A549 (cell line): ENCODE data around the gene SMIM36. TPM values are rescaled to one million over a fixed set of nuclear protein-coding genes. Genes with fewer than 3 reads are reported as not detected.

ENCODE experiments used
- ATAC-seq, 2 experiments: fragments of 200-7000 bp in 1 of 2; fragments of >200 bp in 1 of 2; cut with Nextera tagmentation in 1 of 2; cut with Tn5 transposase in 1 of 2; 3 replicates each; pipeline versions ENCODE4 v1.8.0 to v1.9.1; 2018 to 2020; ENCODE audit warnings: mild to moderate bottlenecking in 1 of 2, moderate library complexity in 1 of 2
- CTCF ChIA-PET: fragments of 300-600 bp; sonication (Branson Sonifier 250); formaldehyde crosslinking; extraction: SDS; loops from one replicate; lab custom pipeline; 2021; ENCODE audit warnings: antibody characterized with exemption, inconsistent platforms; lab: Yijun Ruan, JAX
- POLR2A ChIA-PET: fragments of 350-600 bp; formaldehyde crosslinking; extraction: SDS; loops from one replicate; lab custom pipeline; 2021; ENCODE audit warnings: antibody characterized with exemption, inconsistent platforms; lab: Yijun Ruan, JAX
- DNase-seq, 2 experiments: peaks; one replicate each; pipeline versions ENCODE4 v3.0.0 to v3.0.0-alpha.2; 2011 to 2016; ENCODE audit warnings: low read depth in 1 of 2, low spot score in 1 of 2
- FAIRE-seq: peaks from 2 replicates; lab custom pipeline; 2011; peaks lifted over from hg19 to GRCh38; lab: Jason Lieb, UNC
- H3K27ac ChIP-seq, 2 experiments: fragments of >200 bp; sonication (Bioruptor Twin); formaldehyde crosslinking; 3 replicates each; pipeline ENCODE4 v1.5.1; 2016 to 2017
- H3K4me1 ChIP-seq: fragments of >200 bp; sonication (Bioruptor Twin); formaldehyde crosslinking; 3 replicates; pipeline ENCODE4 v1.6.1; 2016
- H3K4me2 ChIP-seq: fragments of >200 bp; sonication (Bioruptor Twin); formaldehyde crosslinking; 3 replicates; pipeline ENCODE4 v1.6.1; 2016
- H3K4me3 ChIP-seq: fragments of >200 bp; sonication (Bioruptor Twin); formaldehyde crosslinking; 3 replicates; pipeline ENCODE4 v1.5.1; 2016
- H3K9me3 ChIP-seq: fragments of >200 bp; sonication (Bioruptor Twin); formaldehyde crosslinking; 3 replicates; pipeline ENCODE4 v1.6.1; 2016
- CBX2 ChIP-seq: fragments of 200-600 bp; sonication (generic); IDR thresholded peaks from 2 replicates; pipeline ENCODE4 v1.6.1; 2016; ENCODE audit warnings: low read depth, mild to moderate bottlenecking, borderline replicate concordance
- CBX8 ChIP-seq: fragments of 200-600 bp; sonication (generic); IDR thresholded peaks from 2 replicates; pipeline ENCODE4 v1.6.1; 2016
- CEBPB ChIP-seq, 2 experiments: fragments of >200 bp in 1 of 2; sonication (Bioruptor Twin) in 1 of 2; formaldehyde crosslinking in 1 of 2; IDR thresholded peaks; 2 replicates each; pipeline ENCODE4 v1.6.1; 2012 to 2016
- EHF ChIP-seq: fragments of 250-450 bp; sonication (Bioruptor Pico); IDR thresholded peaks from 2 replicates; pipeline ENCODE4 v1.5.0; 2020; ENCODE audit warnings: mild to moderate bottlenecking
- EHMT2 ChIP-seq: fragments of 200-600 bp; sonication (generic); IDR thresholded peaks from 2 replicates; pipeline ENCODE4 v1.6.1; 2016; ENCODE audit warnings: antibody characterized with exemption, low read depth, mild to moderate bottlenecking, moderate library complexity
- EP300 ChIP-seq, 2 experiments: fragments of >200 bp; sonication (Bioruptor Twin); formaldehyde crosslinking; IDR thresholded peaks; 2 replicates in 1 of 2; 3 replicates in 1 of 2; pipeline ENCODE4 v1.6.1; 2016 to 2017
- FOSB ChIP-seq: fragments of 250-450 bp; sonication (Bioruptor Pico); IDR thresholded peaks from 2 replicates; pipeline ENCODE4 v1.5.0; 2020; ENCODE audit warnings: mild to moderate bottlenecking, moderate library complexity
- FOSL2 ChIP-seq, 2 experiments: fragments of 450-650 bp in 1 of 2; fragments of >200 bp in 1 of 2; sonication (Bioruptor Twin) in 1 of 2; formaldehyde crosslinking; IDR thresholded peaks; 2 replicates each; pipeline versions ENCODE4 v1.5.0 to v1.6.1; 2016 to 2020; ENCODE audit warnings: mild to moderate bottlenecking in 1 of 2, moderate library complexity in 1 of 2
- HOXB13 ChIP-seq: fragments of 250-450 bp; sonication (Bioruptor Pico); IDR thresholded peaks from 2 replicates; pipeline ENCODE4 v1.5.0; 2020; ENCODE audit warnings: low read depth, mild to moderate bottlenecking, moderate library complexity
- HOXB5 ChIP-seq: fragments of 250-450 bp; sonication (Bioruptor Pico); IDR thresholded peaks from 2 replicates; pipeline ENCODE4 v1.5.0; 2020; ENCODE audit warnings: mild to moderate bottlenecking, moderate library complexity
- JUNB ChIP-seq: fragments of >200 bp; sonication (Bioruptor Twin); formaldehyde crosslinking; IDR thresholded peaks from 2 replicates; pipeline ENCODE4 v1.6.1; 2016
- KDM1A ChIP-seq: fragments of 200-600 bp; sonication (generic); IDR thresholded peaks from 2 replicates; pipeline ENCODE4 v1.6.1; 2016; ENCODE audit warnings: low read depth, mild to moderate bottlenecking
- KDM5A ChIP-seq: fragments of 200-600 bp; sonication (generic); IDR thresholded peaks from 2 replicates; pipeline ENCODE4 v1.6.1; 2016; ENCODE audit warnings: antibody characterized with exemption, mild to moderate bottlenecking
- MAFK ChIP-seq: fragments of 450-650 bp; IDR thresholded peaks from 2 replicates; pipeline ENCODE4 v1.6.1; 2014; ENCODE audit not compliant: partially characterized antibody
- MAZ ChIP-seq: fragments of 150-350 bp; IDR thresholded peaks from 2 replicates; pipeline ENCODE4 v1.6.1; 2014; ENCODE audit warnings: antibody characterized with exemption, low read depth, low read length, borderline replicate concordance
- MYC ChIP-seq: IDR thresholded peaks from 2 replicates; pipeline ENCODE4 v1.6.1; 2012; ENCODE audit warnings: mild to moderate bottlenecking, inconsistent platforms, low read length, improper control_type of control experiment, borderline replicate concordance
- NR3C1 ChIP-seq: fragments of >200 bp; sonication (Bioruptor Twin); formaldehyde crosslinking; IDR thresholded peaks from 3 replicates; pipeline ENCODE4 v1.6.1; 2017
- PHF8 ChIP-seq: fragments of 200-600 bp; sonication (generic); IDR thresholded peaks from 2 replicates; pipeline ENCODE4 v1.6.1; 2016; ENCODE audit warnings: low read depth, mild to moderate bottlenecking, antibody characterized with exemption, moderate library complexity, borderline replicate concordance
- POLR2A ChIP-seq: IDR thresholded peaks from 2 replicates; pipeline ENCODE4 v1.6.1; 2012; ENCODE audit warnings: mild to moderate bottlenecking, low read length
- RAD21 ChIP-seq, 2 experiments: fragments of >200 bp in 1 of 2; sonication (Bioruptor Twin) in 1 of 2; formaldehyde crosslinking in 1 of 2; IDR thresholded peaks in 1 of 2; conservative IDR thresholded peaks in 1 of 2; 2 replicates in 1 of 2; 3 replicates in 1 of 2; pipeline ENCODE4 v1.6.1; 2012 to 2018; ENCODE audit warnings: inconsistent platforms in 1 of 2
- RFX5 ChIP-seq: fragments of 450-650 bp; IDR thresholded peaks from 2 replicates; pipeline ENCODE4 v1.7.1; 2014; ENCODE audit warnings: antibody characterized with exemption, mild to moderate bottlenecking, moderate library complexity
- RNF2 ChIP-seq: fragments of 200-600 bp; sonication (generic); IDR thresholded peaks from 2 replicates; pipeline ENCODE4 v1.6.1; 2016; ENCODE audit warnings: low read depth, mild to moderate bottlenecking, antibody characterized with exemption, moderate library complexity, borderline replicate concordance
- SMC3 ChIP-seq: fragments of >200 bp; sonication (Bioruptor Twin); formaldehyde crosslinking; IDR thresholded peaks from 3 replicates; pipeline ENCODE4 v1.6.1; 2018; ENCODE audit warnings: inconsistent platforms
- TFCP2L1 ChIP-seq: fragments of 250-450 bp; sonication (Bioruptor Pico); IDR thresholded peaks from 2 replicates; pipeline ENCODE4 v1.5.0; 2021; ENCODE audit warnings: mild to moderate bottlenecking
- TP53 ChIP-seq: fragments of 250-450 bp; sonication (Bioruptor Pico); IDR thresholded peaks from 2 replicates; pipeline ENCODE4 v1.5.0; 2021; ENCODE audit warnings: mild to moderate bottlenecking, moderate library complexity
- ZNF302 ChIP-seq: fragments of 250-450 bp; sonication (Bioruptor Pico); IDR thresholded peaks from 2 replicates; pipeline ENCODE4 v1.9.0; 2021; ENCODE audit warnings: inconsistent platforms, mild to moderate bottlenecking, moderate library complexity
- WGBS: methylation state at CpG from one replicate; pipeline ENCODE4 v1.1.6; 2017; ENCODE audit errors: missing lambda C conversion rate; 5-methylcytosine and 5-hydroxymethylcytosine counted together
- polyA plus RNA-seq, 4 experiments: library from polyadenylated mRNA; depleted of rRNA in 3 of 4; stranded (reverse); fragments of >200 nt; fragmentation: RNase III in 1 of 4; extraction: RNeasy Plus Mini Kit Qiagen cat#74134 plus additional on column Dnase treatment in 1 of 4; gene quantifications; 2 replicates in 3 of 4; 3 replicates in 1 of 4; pipeline ENCODE4 v1.2.3, GENCODE V29; 2011 to 2017
- TF ChIP-seq, protein P1 (sequence below): fragments of 250-450 bp; sonication (Bioruptor Pico); IDR thresholded peaks from 2 replicates; pipeline ENCODE4 v1.5.0; 2020; ENCODE audit warnings: low read depth, mild to moderate bottlenecking, moderate library complexity
- TF ChIP-seq, protein P2 (sequence below): IDR thresholded peaks from 2 replicates; pipeline ENCODE4 v1.6.1; 2012
- TF ChIP-seq, protein P3 (sequence below): fragments of >200 bp; sonication (Bioruptor Twin); formaldehyde crosslinking; IDR thresholded peaks from 3 replicates; pipeline ENCODE4 v1.6.1; 2016
- TF ChIP-seq, protein P4 (sequence below): IDR thresholded peaks from 2 replicates; pipeline ENCODE4 v1.6.1; 2012
- TF ChIP-seq, protein P5 (sequence below): fragments of >200 bp; sonication (Bioruptor Twin); formaldehyde crosslinking; IDR thresholded peaks from 3 replicates; pipeline ENCODE4 v1.5.1; 2016

Gene SMIM36
- polyA plus RNA-seq, 2 of the 4 experiments (the other 2 are of a cell fraction) = not detected

DNA sequence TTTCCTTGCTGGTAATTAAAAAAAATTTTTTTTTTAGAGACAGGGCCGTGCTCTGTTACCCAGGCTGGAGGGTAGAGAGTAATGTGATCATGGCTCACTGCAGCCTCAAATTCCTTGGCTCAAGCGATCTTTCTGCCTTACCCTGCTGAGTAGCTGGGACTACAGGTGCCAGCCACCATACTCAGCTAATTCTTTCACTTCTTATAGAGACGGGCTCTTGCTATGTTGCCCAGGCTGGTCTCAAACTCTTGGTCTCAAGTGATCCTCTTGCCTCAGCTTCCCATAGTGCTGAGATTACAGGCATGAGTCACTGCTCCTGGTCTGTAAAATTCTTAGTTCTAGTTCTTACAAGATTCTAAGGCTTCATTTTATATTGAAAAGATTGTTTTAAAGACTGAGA lies 11.1 kb downstream of the SMIM36 start:
- no peak for FAIRE-seq
- H3K4me2 ChIP-seq = no peak overlapping the region
- 84% methylated on average over 3 of the region's 3 CpGs for WGBS
- peak overlapping the region; percentile 54 to 67 for H3K27ac ChIP-seq
- ChIA-PET CTCF (interaction anchor here (0.6 to 1.8 kb wide), 8 partner anchors 9 to 1216 kb away, joined by 3 to 9 read pairs (median 3); partner anchors contain the start of gene SMIM36), POLR2A (interaction anchor here (1.4 kb wide), 1 partner anchor 67 kb away, joined by 6 read pairs; no protein-coding TSS in a partner anchor)
- no peak overlapping the region for H3K4me3 ChIP-seq
- TF ChIP-seq PHF8 (no peak), NR3C1 (no peak), FOSL2 (IDR thresholded peaks at IDR 0.05) (no peak), FOSL2 (CRISPR knock-in tag; IDR thresholded peaks at IDR 0.05) (0 out of 2 replicates have a peak, but pooled peaks have one; percentile 20), FOSB (no peak), KDM5A (no peak), KDM1A (no peak)
- TF ChIP-seq, protein P1, sequence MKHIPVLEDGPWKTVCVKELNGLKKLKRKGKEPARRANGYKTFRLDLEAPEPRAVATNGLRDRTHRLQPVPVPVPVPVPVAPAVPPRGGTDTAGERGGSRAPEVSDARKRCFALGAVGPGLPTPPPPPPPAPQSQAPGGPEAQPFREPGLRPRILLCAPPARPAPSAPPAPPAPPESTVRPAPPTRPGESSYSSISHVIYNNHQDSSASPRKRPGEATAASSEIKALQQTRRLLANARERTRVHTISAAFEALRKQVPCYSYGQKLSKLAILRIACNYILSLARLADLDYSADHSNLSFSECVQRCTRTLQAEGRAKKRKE (CRISPR knock-in tag) = no peak
- TF ChIP-seq, all 56 proteins: peak for 1
- no peak for DNase-seq
- peaks cover 27% of the 10 kb centered on the region for H3K4me1 ChIP-seq
- ATAC-seq = no peak
- no peaks in the 10 kb centered on the region for H3K9me3 ChIP-seq

DNA sequence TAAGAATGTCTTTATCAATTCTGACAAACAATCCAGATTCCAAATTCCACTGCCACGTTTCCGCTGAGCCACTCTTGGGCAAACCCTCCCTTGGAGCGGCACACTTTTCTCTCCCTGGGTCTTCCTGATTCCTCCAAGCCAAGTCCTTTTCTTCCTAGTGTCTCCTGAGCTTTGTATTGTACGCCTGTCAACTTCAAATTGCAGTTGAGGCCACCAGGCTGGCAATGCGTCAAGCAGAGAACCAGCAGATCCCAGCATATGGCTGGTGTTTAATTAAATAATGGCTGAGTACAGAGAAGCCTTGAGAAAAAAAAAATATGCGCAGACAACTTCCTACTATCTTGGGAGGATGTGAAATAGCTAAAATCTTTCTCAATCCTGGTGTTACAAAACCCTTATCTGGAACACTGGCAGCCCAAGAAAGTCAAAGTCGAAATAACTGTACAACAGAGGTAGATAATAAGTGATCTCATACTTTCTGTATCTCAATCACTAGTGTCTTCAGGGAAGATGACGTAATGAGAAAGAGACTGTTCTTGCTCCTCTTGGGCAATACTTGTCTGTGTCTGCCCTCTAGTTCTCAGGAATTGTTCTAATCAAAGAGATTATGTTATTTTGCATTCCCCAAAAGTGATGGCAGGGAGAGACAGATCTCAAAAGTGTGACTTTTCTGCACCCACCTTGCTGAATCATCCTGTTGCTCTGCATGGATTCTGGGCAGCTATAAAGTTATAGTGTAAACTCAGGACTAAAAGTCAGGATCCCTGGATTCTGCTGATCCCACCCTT lies 15.0 kb downstream of the SMIM36 start:
- ATAC-seq (peak; percentile 81 to 93), FAIRE-seq (peak; percentile 99), DNase-seq (peak; percentile 67 to 93)
- 19% methylated on average over 8 of the region's 8 CpGs for WGBS
- POLR2A ChIA-PET = interaction anchor here (1.2 kb wide), 2 partner anchors 41 to 63 kb away, joined by 11 to 12 read pairs; no protein-coding TSS in a partner anchor
- peak overlapping the region; percentile 85 to 89 for H3K27ac ChIP-seq
- peak overlapping the region; percentile 75 for H3K4me2 ChIP-seq
- no peaks in the 10 kb centered on the region for H3K9me3 ChIP-seq
- CTCF ChIA-PET = interaction anchor here (1.0 to 2.4 kb wide), 5 partner anchors 12 to 1504 kb away, joined by 3 to 7 read pairs (median 5); no protein-coding TSS in a partner anchor
- H3K4me1 ChIP-seq = peaks cover 51% of the 10 kb centered on the region
- peak overlapping the region; percentile 4; the same call in 1 of the 3 replicates for H3K4me3 ChIP-seq
- TF ChIP-seq, protein P2, sequence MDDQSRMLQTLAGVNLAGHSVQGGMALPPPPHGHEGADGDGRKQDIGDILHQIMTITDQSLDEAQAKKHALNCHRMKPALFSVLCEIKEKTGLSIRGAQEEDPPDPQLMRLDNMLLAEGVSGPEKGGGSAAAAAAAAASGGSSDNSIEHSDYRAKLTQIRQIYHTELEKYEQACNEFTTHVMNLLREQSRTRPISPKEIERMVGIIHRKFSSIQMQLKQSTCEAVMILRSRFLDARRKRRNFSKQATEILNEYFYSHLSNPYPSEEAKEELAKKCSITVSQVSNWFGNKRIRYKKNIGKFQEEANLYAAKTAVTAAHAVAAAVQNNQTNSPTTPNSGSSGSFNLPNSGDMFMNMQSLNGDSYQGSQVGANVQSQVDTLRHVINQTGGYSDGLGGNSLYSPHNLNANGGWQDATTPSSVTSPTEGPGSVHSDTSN = no peak
- TF ChIP-seq FOSB = no peak
- no peak for TF ChIP-seq RNF2
- TF ChIP-seq EP300 (IDR thresholded peaks at IDR 0.05) = peak; percentile 95 to 96; a peak in 4 of 5 replicates
- TF ChIP-seq PHF8 = no peak
- no peak for TF ChIP-seq TP53 (CRISPR knock-in tag)
- TF ChIP-seq TFCP2L1 = no peak
- TF ChIP-seq RAD21 (conservative IDR thresholded peaks at IDR 0.05 in 1 of 2, IDR thresholded peaks at IDR 0.05 in 1 of 2) = peak; percentile 25 to 80; a peak in 4 of 5 replicates
- TF ChIP-seq RFX5 = no peak
- no peak for TF ChIP-seq MAZ
- TF ChIP-seq KDM5A = no peak
- TF ChIP-seq MAFK = peak; percentile 58
- TF ChIP-seq, protein P3, sequence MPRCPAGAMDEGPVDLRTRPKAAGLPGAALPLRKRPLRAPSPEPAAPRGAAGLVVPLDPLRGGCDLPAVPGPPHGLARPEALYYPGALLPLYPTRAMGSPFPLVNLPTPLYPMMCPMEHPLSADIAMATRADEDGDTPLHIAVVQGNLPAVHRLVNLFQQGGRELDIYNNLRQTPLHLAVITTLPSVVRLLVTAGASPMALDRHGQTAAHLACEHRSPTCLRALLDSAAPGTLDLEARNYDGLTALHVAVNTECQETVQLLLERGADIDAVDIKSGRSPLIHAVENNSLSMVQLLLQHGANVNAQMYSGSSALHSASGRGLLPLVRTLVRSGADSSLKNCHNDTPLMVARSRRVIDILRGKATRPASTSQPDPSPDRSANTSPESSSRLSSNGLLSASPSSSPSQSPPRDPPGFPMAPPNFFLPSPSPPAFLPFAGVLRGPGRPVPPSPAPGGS = peak; percentile 98; the same call in 2 of the 3 replicates
- TF ChIP-seq HOXB5 (CRISPR knock-in tag) = 0 out of 2 replicates have a peak, but pooled peaks have one; percentile 15
- no peak; the same call in 1 of the 2 replicates for TF ChIP-seq HOXB13 (CRISPR knock-in tag)
- peak; percentile 75; the same call in 1 of the 2 replicates for TF ChIP-seq EHF (CRISPR knock-in tag)
- TF ChIP-seq JUNB = peak; percentile 97
- TF ChIP-seq, protein P4, sequence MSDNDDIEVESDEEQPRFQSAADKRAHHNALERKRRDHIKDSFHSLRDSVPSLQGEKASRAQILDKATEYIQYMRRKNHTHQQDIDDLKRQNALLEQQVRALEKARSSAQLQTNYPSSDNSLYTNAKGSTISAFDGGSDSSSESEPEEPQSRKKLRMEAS = peak; percentile 30; the same call in 1 of the 2 replicates
- no peak for TF ChIP-seq EHMT2
- TF ChIP-seq CEBPB (IDR thresholded peaks at IDR 0.05) = peak; percentile 95 to 100
- no peak for TF ChIP-seq CBX2
- no peak for TF ChIP-seq ZNF302 (CRISPR knock-in tag)
- TF ChIP-seq MYC = 0 out of 2 replicates have a peak, but pooled peaks have one; percentile 48
- peak; percentile 69 for TF ChIP-seq SMC3
- TF ChIP-seq, protein P5, sequence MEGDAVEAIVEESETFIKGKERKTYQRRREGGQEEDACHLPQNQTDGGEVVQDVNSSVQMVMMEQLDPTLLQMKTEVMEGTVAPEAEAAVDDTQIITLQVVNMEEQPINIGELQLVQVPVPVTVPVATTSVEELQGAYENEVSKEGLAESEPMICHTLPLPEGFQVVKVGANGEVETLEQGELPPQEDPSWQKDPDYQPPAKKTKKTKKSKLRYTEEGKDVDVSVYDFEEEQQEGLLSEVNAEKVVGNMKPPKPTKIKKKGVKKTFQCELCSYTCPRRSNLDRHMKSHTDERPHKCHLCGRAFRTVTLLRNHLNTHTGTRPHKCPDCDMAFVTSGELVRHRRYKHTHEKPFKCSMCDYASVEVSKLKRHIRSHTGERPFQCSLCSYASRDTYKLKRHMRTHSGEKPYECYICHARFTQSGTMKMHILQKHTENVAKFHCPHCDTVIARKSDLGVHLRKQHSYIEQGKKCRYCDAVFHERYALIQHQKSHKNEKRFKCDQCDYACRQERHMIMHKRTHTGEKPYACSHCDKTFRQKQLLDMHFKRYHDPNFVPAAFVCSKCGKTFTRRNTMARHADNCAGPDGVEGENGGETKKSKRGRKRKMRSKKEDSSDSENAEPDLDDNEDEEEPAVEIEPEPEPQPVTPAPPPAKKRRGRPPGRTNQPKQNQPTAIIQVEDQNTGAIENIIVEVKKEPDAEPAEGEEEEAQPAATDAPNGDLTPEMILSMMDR = peak; percentile 22; the same call in 1 of the 3 replicates
- no peak for TF ChIP-seq CBX8
- TF ChIP-seq POLR2A = no peak
- peak; percentile 86; the same call in 1 of the 3 replicates for TF ChIP-seq NR3C1
